HG03025 (cell line): ENCODE data around the gene ENDOV.

Experiments used
- ATAC-seq: cut with Tn5 transposase; IDR thresholded peaks from one replicate; pipeline ENCODE4 v1.9.1; 2021; ENCODE audit warnings: mild to moderate bottlenecking, moderate library complexity; ENCODE audit not compliant: unreplicated experiment, low FRiP score

Gene ENDOV

GRCh38 chr17:80413771-80414507, 1.0 kb upstream of the ENDOV start:
- ATAC-seq = no peak

- peak; percentile 31 for ATAC-seq
Observed at GRCh38 chr17:80414508-80414802, 512 bp upstream of the ENDOV start.

GRCh38 chr17:80415626-80416137, 715 bp downstream of the ENDOV start:
- no peak for ATAC-seq

- no peak for ATAC-seq
Observed at GRCh38 chr17:80416260-80416939, 1.4 kb downstream of the ENDOV start.

- no peak for ATAC-seq
Observed at GRCh38 chr17:80416940-80417293, 1.9 kb downstream of the ENDOV start.

DNA sequence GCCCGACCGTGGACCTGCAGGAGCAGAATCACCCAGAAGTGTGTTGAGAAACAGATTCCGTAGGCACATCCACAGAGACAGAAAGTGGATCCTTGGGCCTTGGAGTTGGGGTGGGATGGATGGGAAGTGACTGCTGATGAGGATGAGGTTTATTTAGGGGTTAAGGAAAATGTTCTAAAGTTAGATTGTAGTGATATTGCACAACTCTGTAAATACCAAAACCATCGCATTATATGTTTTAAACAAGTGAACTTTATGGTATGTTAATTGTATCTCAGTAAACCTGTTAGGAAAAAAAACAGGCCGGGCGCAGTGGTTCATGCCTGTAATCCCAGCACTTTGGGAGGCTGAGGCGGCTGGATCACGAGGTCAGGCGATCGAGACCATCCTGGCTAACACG, 3.6 kb downstream of the ENDOV start:
- ATAC-seq = no peak

DNA sequence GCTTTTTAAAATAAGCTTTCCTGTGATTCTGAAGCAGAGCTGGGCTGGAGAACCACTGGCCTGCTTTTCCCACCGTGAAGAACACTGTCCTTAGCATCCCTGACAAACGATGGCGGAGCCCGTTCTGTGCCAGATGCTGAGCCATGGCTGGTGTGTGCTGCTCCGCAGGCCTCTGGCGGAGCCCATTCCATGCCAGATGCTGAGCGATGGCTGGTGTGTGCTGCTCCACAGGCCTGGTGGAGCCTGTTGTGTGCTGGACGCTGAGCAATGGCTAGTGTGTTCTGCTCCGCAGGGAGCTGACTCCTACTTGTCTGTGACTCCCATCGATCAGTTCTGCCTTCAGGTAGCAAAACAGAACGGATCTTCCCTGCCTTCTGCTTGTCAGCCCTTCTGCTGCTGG, 4.3 kb downstream of the ENDOV start:
- no peak for ATAC-seq

GRCh38 chr17:80421381-80422090, 6.6 kb downstream of the ENDOV start:
- ATAC-seq = no peak

- ATAC-seq = no peak
Observed at GRCh38 chr17:80422276-80422675, 7.3 kb downstream of the ENDOV start.

GRCh38 chr17:80422981-80423380, 8.0 kb downstream of the ENDOV start:
- no peak for ATAC-seq

DNA sequence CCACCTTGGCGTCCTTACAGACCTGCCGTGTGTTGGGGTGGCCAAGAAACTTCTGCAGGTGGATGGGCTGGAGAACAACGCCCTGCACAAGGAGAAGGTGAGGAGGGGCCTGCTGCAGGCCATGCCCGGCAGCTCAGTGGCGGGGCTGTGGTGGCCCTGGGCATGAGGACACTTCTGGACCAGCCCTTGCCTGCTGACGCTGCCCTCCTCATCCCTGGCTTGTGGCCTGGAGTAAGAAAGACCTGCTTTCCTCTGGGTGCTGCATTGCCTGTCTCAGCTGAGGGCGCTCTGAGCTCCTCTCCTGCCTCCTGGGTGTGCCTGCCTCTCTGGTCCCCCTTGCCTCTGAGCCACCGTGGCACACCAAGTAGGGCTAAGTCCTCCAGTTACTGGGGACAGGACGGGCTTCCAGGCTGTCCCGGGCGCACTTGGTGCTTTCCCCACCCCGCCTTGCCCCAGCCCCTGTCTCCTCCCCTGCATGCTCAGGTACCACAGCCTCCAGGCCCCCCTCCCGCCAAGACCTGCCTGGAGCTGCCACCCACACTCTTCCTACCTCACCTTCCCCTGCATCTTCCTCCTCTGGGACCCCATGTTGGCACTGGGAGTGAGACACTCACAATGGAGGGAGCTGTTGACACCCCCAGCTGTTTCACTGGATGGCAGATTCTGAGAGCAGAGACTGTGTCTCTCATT, 8.7 kb downstream of the ENDOV start:
- ATAC-seq = no peak

DNA sequence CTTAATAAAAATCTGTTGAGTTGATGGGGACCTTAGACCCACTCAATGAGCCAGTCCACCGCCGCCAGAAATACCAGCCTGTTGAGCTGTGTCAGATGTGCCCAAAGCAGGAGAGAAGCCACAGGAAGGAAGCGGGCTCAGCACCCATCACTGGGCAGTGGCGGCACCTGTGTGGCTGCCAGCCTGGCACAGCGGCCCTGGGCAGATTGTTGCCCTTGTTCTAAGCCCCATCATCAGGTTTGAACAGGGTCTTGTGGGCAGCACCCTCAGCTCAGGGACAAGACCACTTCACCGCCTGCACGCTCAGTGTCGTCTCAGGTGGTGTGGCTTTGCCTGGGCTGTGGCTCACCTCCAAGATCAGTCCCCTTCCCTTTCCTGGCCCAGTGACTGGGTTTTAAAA, 9.3 kb downstream of the ENDOV start:
- no peak for ATAC-seq

DNA sequence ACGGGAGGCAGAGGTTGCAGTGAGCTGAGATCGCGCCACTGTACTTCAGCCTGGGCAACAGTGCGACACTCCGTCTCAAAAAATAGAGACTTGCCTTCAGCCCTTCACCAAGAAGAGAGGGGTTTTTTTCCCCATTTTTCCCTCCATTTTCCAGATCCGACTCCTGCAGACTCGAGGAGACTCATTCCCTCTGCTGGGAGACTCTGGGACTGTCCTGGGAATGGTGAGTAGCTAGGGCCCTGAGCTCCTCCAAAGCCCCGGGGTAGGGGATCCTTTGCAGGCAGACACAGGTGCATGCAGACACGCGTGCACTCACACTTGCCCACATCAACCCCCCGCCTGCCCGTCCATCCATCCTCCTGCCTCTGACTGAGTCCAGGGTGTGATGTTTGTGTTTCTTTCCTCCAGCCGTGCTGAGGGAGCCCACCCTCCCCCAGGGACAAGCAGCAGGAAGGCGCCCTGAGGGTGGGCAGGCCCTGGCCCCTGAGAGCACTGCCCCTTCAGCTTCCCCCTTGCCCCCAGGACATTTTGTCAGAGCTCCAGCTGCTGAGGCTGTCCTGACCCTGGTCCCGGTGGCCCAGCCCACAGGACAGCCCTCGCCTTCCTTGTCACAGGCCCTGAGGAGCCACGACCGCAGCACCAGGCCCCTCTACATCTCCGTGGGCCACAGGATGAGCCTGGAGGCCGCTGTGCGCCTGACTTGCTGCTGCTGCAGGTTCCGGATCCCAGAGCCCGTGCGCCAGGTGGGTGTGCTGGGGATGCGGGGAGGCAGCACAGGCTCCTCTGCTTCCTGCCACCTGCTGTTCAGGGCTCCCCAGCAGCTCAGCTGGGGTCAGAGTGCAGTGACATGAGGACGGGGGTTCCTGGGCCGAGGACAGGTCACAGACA, 10.2 kb downstream of the ENDOV start:
- no peak for ATAC-seq

GRCh38 chr17:80425835-80426426, 11.0 kb downstream of the ENDOV start:
- ATAC-seq = no peak

DNA sequence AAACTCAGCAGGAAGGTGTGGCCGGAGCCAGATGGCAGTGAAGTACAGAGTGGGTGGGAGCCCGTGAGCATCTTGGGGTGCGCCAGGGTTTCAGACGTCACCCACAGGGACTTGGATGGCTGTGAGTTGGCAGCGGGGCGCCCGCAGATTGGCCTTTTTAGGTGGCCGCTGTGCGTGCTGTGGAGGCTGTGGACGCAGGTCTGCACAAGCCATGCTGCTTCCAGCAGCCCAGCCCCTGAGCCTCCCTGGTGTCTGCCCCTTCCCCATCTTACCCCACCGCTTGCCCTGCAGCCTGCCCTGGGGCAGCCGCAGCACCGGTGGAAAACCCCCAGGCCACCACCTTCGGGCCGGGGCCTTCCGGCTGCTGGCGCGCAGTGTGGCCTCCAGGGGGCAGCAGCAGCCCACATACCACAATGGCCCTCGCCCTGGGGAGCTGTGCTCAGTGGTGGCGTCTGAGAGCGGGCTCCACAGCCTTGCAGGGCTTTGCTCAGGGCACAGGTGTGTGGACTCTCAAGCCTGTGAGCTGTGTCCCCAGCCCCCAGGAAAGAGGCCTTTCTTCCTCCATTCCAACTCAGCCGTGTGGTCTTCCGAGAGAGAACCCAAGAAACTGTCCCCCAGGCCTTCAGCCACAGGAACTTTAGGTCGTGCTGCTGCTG, 11.8 kb downstream of the ENDOV start:
- no peak for ATAC-seq

- ATAC-seq = no peak
Observed at GRCh38 chr17:80427366-80428282, 12.7 kb downstream of the ENDOV start.

DNA sequence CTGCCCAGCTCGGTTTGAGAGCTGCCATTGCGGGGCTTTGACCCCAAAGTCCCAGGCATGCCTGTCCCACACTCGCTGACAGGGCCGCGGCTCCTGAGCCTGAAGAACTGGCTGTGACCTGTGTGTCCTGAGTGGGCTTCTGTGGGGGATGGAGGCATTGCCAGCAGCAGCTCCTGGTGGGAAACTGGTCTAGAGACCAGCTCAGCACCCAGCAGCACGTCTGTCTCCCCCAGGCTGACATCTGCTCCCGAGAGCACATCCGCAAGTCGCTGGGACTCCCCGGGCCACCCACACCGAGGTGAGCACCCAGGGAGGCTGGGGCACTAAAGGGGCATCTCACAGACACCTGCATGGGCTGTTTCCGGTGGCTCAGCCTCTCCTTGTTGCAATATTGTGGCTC, 13.4 kb downstream of the ENDOV start:
- ATAC-seq = no peak

GRCh38 chr17:80428796-80429195, 13.8 kb downstream of the ENDOV start:
- no peak for ATAC-seq
